Measurements from ENCODE around the gene SUCNR1. TPM values are rescaled to one million over a fixed set of nuclear protein-coding genes. Genes with fewer than 3 reads are reported as not detected.

Gene SUCNR1
- total RNA-seq, 4 donors from 2014 or later: 0.14 to 0.48 TPM; not detected in 2

DNA sequence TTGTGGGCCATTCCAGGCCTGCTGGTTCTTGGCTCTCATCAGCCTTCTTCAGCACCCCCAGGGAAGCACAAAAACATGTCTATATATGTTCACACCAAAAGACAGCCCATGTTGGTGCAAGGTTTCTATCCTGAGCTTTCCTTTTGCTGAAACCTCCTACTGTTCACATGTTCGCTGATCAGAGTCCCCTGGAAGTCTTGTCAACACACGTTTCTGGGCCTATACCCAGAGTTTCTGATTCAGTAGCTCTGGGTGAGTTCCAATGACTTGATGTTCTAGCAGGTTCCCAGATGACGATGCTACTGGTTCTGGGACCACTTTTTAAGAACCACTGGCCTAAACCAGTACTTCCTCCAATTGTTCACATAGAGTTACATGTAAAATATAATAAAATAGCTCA, 46.0 kb downstream of the SUCNR1 start:
- Histone ChIP-seq H3K27me3 (no peaks in the 10 kb centered on the region), H3K4me3 (no peak overlapping the region), H3K4me1 (peaks cover 0 to 7% (median 0%) of the 10 kb centered on the region in 4 donors), H3K27ac (no peak overlapping the region), H3K9me3 (no peaks in the 10 kb centered on the region), H3K36me3 (no peaks in the 10 kb centered on the region)
- WGBS, 2 donors (ENCODE audit: low coverage in 1 of 2): 84% methylated on average over 3 of the region's 3 CpGs; no CpG with 5 or more reads in 1 of the 2 donors
- intact Hi-C loops (cut with DNase I; ENCODE audit: low total_unique reads) (loop anchor here (10.0 kb wide), 1 partner anchor 475 kb away; no protein-coding TSS in a partner anchor), in situ Hi-C loops (cut with MboI; ENCODE audit: low pct_ligation_motif_present in 1 of 4, low pct_unique_long_range_greater_than_20kb in 1 of 4, low sequenced_read_pairs in 3 of 4) (loop anchor here in 3 of 4 donors (10.0 kb wide), 1 partner anchor 485 kb away; no protein-coding TSS in a partner anchor)
- no peak for TF ChIP-seq EP300 (IDR thresholded peaks at IDR 0.05; ENCODE audit: low read depth)
- no peak for TF ChIP-seq CTCF (IDR thresholded peaks at IDR 0.05)
- no peak for TF ChIP-seq POLR2AphosphoS5 (IDR thresholded peaks at IDR 0.05)
- no peak for TF ChIP-seq POLR2A (IDR thresholded peaks at IDR 0.05)
- no peak for DNase-seq

DNA sequence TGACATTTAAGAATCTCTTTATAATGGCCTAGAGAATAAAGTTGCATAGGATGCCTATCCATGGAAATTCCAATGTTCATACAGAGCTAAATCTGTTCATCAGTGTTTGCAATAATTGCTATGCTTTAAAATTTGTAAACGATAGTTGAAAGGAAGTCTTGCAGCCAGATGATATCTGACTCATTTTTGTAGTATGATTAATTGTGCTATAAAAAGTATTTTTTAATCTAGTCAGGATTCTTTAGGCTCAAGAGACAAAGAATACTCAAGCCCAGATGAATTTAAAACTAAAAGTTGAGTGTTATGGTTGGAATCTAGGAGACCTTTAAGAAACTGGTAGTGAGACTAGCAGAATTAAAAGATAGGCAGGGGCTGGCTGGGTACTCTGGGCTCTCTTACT, 50.5 kb downstream of the SUCNR1 start:
- Histone ChIP-seq H3K27me3 (no peaks in the 10 kb centered on the region), H3K27ac (no peak overlapping the region), H3K4me3 (no peak overlapping the region), H3K9me3 (no peaks in the 10 kb centered on the region), H3K36me3 (no peaks in the 10 kb centered on the region), H3K4me1 (no peaks in the 10 kb centered on the region)
- in situ Hi-C loops (cut with MboI; ENCODE audit: low pct_ligation_motif_present in 1 of 4, low pct_unique_long_range_greater_than_20kb in 1 of 4, low sequenced_read_pairs in 3 of 4) (no loop called here), intact Hi-C loops (cut with DNase I; ENCODE audit: low total_unique reads) (loop anchor here (10.0 kb wide), 1 partner anchor 459 kb away; the partner anchor contains the start of gene IGSF10)
- TF ChIP-seq POLR2AphosphoS5 (IDR thresholded peaks at IDR 0.05) (no peak), POLR2A (IDR thresholded peaks at IDR 0.05) (no peak), EP300 (IDR thresholded peaks at IDR 0.05; ENCODE audit: low read depth) (no peak), CTCF (IDR thresholded peaks at IDR 0.05) (no peak)
- WGBS, 2 donors (ENCODE audit: low coverage in 1 of 2): 16 to 43% methylated on average over 1 of the region's 1 CpG
- DNase-seq: no peak

GRCh38 chr3:151924753-151925152, 51.3 kb downstream of the SUCNR1 start:
- no peak for DNase-seq
- Histone ChIP-seq H3K27ac (no peak overlapping the region), H3K27me3 (no peaks in the 10 kb centered on the region), H3K36me3 (no peaks in the 10 kb centered on the region), H3K4me3 (no peak overlapping the region), H3K9me3 (no peaks in the 10 kb centered on the region), H3K4me1 (no peaks in the 10 kb centered on the region)
- intact Hi-C loops (cut with DNase I; ENCODE audit: low total_unique reads): loop anchor here (10.0 kb wide), 1 partner anchor 460 kb away; the partner anchor contains the start of gene IGSF10
- TF ChIP-seq CTCF (IDR thresholded peaks at IDR 0.05): no peak
- TF ChIP-seq POLR2AphosphoS5 (IDR thresholded peaks at IDR 0.05): no peak
- TF ChIP-seq POLR2A (IDR thresholded peaks at IDR 0.05): no peak
- no peak for TF ChIP-seq EP300 (IDR thresholded peaks at IDR 0.05; ENCODE audit: low read depth)
- 89 to 94% methylated on average over 2 to 3 of the region's 3 CpGs for WGBS, 2 donors (ENCODE audit: low coverage in 1 of 2)
- in situ Hi-C loops (cut with MboI; ENCODE audit: low pct_ligation_motif_present in 1 of 4, low pct_unique_long_range_greater_than_20kb in 1 of 4, low sequenced_read_pairs in 3 of 4): no loop called here

DNA sequence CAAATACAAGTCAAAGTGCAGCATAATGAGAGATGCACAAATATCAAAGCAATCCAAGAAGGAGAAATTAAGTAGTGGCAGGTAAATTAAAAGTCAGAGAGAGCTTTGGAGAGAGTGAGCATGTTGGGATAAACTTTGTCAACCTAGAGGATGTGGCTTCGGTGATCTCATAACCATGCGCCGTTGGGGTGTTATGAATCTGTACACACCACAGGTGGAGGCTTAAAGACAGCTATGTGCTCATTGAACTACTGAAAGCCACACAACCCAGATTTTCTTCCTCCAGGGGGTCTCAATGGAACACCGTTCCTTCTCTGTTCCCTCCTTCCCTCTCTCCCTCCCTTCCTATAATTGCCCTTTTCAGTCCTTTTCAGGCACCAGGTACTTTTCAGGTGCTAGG, 52.0 kb downstream of the SUCNR1 start:
- Histone ChIP-seq H3K27ac (no peak overlapping the region), H3K4me1 (no peaks in the 10 kb centered on the region), H3K27me3 (no peaks in the 10 kb centered on the region), H3K9me3 (no peaks in the 10 kb centered on the region), H3K36me3 (no peaks in the 10 kb centered on the region), H3K4me3 (no peak overlapping the region)
- TF ChIP-seq POLR2A (IDR thresholded peaks at IDR 0.05) (no peak), POLR2AphosphoS5 (IDR thresholded peaks at IDR 0.05) (no peak), EP300 (IDR thresholded peaks at IDR 0.05; ENCODE audit: low read depth) (no peak), CTCF (IDR thresholded peaks at IDR 0.05) (no peak)
- no peak for DNase-seq
- in situ Hi-C loops (cut with MboI; ENCODE audit: low pct_ligation_motif_present in 1 of 4, low pct_unique_long_range_greater_than_20kb in 1 of 4, low sequenced_read_pairs in 3 of 4): no loop called here
- intact Hi-C loops (cut with DNase I; ENCODE audit: low total_unique reads): loop anchor here (10.0 kb wide), 1 partner anchor 461 kb away; the partner anchor contains the start of gene IGSF10
- WGBS, 2 donors (ENCODE audit: low coverage in 1 of 2): 84 to 100% methylated on average over 1 to 4 of the region's 4 CpGs
